Left renal cortex interstitium (tissue), 4 donors: Measurements from ENCODE around the gene GRHL1. TPM values are rescaled to one million over a fixed set of nuclear protein-coding genes. Genes with fewer than 3 reads are reported as not detected.

ENCODE experiments used
- DNase-seq, 4 donors: peaks; one replicate each; pipeline ENCODE4 v3.0.0-alpha.2; 2013; ENCODE audit warnings: low read depth in 4 of 4, low spot score in 2 of 4, missing footprints in 1 of 4
- polyA plus RNA-seq, 4 donors: library from polyadenylated mRNA; unstranded; fragments of 120-200 nt; gene quantifications; one replicate each; pipeline ENCODE4 v1.2.1, GENCODE V29; 2013; ENCODE audit not compliant: insufficient read length in 4 of 4

Gene GRHL1
- polyA plus RNA-seq, 4 donors = 3.7 to 7.3 (median 5.9) TPM

- no peak for DNase-seq
These were observed 84.8 kb downstream of the GRHL1 start for GRCh38 chr2:10036095-10036884.

- DNase-seq = no peak
These were observed 86.6 kb downstream of the GRHL1 start for GRCh38 chr2:10038123-10038522.

- DNase-seq = no peak
These were observed 87.2 kb downstream of the GRHL1 start for GRCh38 chr2:10038716-10039115.

- no peak for DNase-seq
These were observed 88.3 kb downstream of the GRHL1 start for GRCh38 chr2:10039658-10040410.

- DNase-seq = no peak
These were observed 90.2 kb downstream of the GRHL1 start for GRCh38 chr2:10041711-10042110.

GRCh38 chr2:10042301-10043161 lies 91.0 kb downstream of the GRHL1 start:
- DNase-seq = peak; percentile 68 to 71 (median 70)

GRCh38 chr2:10043256-10043905 lies 91.9 kb downstream of the GRHL1 start, which contains the start of gene KLF11:
TSS of gene KLF11 (plus strand) at chr2:10043550. CDS start at chr2:10043717, 167 bp downstream.
- DNase-seq = peak; percentile 39 to 87 (median 82)

- DNase-seq = peak; percentile 39 to 85 (median 80)
These were observed 92.6 kb downstream of the GRHL1 start for GRCh38 chr2:10043906-10044601.

GRCh38 chr2:10045561-10046355 lies 94.3 kb downstream of the GRHL1 start:
- DNase-seq = no peak

- DNase-seq = no peak
These were observed 95.4 kb downstream of the GRHL1 start for GRCh38 chr2:10046931-10047330.

- no peak for DNase-seq
These were observed 96.4 kb downstream of the GRHL1 start for GRCh38 chr2:10047616-10048500.

GRCh38 chr2:10048501-10049171 lies 97.1 kb downstream of the GRHL1 start:
- no peak for DNase-seq

Other genes starting within 250 kb of the GRHL1 start
- 10 to 100 TPM; 25.5 to 30.3 (median 28.5) TPM for gene TAF1B, start 108.2 kb upstream of the GRHL1 start, polyA plus RNA-seq
- 10 to 100 TPM; 21.7 to 25.7 (median 23.3) TPM for gene KLF11, start 91.9 kb downstream of the GRHL1 start, polyA plus RNA-seq
- gene CYS1, start 128.7 kb downstream of the GRHL1 start, polyA plus RNA-seq = 100 to 1,000 TPM in 3 of 4 donors, 10 to 100 TPM in 1; 94.7 to 121 (median 103) TPM
- 10 to 100 TPM; 47.3 to 62.4 (median 59.8) TPM for gene RRM2, start 171.0 kb downstream of the GRHL1 start, polyA plus RNA-seq